ENCODE data around the gene GIMAP1.

Gene GIMAP1

DNA sequence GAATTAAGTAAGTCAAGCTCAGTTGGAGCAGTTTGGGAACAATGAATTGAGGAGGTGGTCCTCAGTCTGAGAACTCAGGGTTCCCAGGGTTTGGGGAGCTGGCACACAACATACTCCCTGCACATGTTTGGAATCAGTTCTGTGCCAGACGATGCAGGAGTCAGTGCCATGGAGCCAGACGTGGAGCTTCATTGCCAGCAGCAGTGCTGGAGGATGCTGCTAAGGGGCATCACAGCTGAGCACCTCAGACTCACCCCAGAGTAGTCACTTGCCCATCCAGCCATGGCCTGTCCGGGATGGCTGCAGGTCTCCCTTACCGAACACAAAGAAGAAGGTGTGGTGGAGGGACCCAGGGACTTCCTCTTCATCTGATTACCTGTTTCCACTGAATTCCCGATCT, 28.7 kb downstream of the GIMAP1 start:
- Histone ChIP-seq H3K27ac (ENCODE audit: low read depth in 2 of 2, low read length in 2 of 2) (no peak overlapping the region), H3K4me1 (ENCODE audit: control insufficient read depth in 2 of 2, insufficient read depth in 2 of 2, low read length in 2 of 2) (peaks cover under 1 to 3% of the 10 kb centered on the region in 2 donors), H3K4me3 (ENCODE audit: low read length in 2 of 2) (no peak overlapping the region)

DNA sequence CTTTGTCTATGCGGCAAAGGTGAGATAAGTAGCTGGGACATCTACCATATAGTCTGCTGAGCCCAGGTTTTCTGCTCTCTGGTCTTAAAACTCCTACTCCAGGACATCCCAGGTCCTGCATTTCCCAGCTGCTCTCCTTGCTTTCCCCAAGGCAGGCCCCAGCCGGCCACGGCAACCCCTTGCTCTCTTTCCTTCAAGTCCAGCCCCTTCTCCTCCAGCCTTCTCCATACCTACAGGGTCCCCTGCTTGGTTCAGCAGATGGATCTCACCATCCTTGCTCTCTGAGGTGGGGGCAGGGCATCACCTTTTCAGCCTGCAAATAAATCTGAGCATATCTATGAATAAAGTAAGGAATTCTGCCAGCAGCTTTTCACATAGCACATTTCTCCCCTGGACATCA, 29.5 kb downstream of the GIMAP1 start:
- H3K9ac ChIP-seq (ENCODE audit: low read depth in 1 of 2, low read length in 2 of 2) = no peak overlapping the region
- peaks cover 0 to 8% of the 10 kb centered on the region in 2 donors for H3K36me3 ChIP-seq (ENCODE audit: control insufficient read depth in 2 of 2, insufficient read depth in 2 of 2, low read length in 2 of 2)
- H3K27ac ChIP-seq (ENCODE audit: low read depth in 2 of 2, low read length in 2 of 2) = no peak overlapping the region
- H3K9me3 ChIP-seq (ENCODE audit: control insufficient read depth in 2 of 2, low read length in 2 of 2) = no peaks in the 10 kb centered on the region
- no peak overlapping the region for H3K4me3 ChIP-seq (ENCODE audit: low read length in 2 of 2)
- peaks cover 2 to 3% of the 10 kb centered on the region in 2 donors for H3K4me1 ChIP-seq (ENCODE audit: control insufficient read depth in 2 of 2, insufficient read depth in 2 of 2, low read length in 2 of 2)
- H3K27me3 ChIP-seq (ENCODE audit: control insufficient read depth in 2 of 2, insufficient read depth in 2 of 2, low read length in 2 of 2) = no peaks in the 10 kb centered on the region

More for the DNA sequence above, 28.7 kb downstream of the GIMAP1 start:
- no peak overlapping the region for H3K9ac ChIP-seq (ENCODE audit: low read depth in 1 of 2, low read length in 2 of 2)
- no peaks in the 10 kb centered on the region for H3K9me3 ChIP-seq (ENCODE audit: control insufficient read depth in 2 of 2, low read length in 2 of 2)
- H3K36me3 ChIP-seq (ENCODE audit: control insufficient read depth in 2 of 2, insufficient read depth in 2 of 2, low read length in 2 of 2) = peaks cover 0 to 8% of the 10 kb centered on the region in 2 donors
- H3K27me3 ChIP-seq (ENCODE audit: control insufficient read depth in 2 of 2, insufficient read depth in 2 of 2, low read length in 2 of 2) = peaks cover 0 to under 1% of the 10 kb centered on the region in 2 donors

DNA sequence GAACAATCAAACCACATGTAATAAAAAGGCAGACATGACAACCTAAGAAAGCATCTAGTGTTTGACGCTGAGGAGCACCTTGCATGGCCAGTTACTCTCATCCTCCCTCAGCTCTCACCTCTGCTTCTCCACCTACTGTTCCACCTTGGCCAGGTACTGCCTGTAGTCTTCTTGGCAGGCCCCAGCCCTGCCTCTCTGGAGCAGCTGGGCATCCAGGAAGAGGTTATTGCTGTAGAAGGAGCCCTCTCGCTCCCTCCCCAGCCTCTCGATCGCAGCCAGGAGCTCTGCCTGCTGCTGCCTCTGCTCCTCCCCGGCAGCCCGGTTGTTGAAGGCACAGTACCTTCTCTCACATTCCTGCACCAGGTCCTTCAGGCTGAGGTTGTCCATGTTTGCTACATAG, 30.5 kb downstream of the GIMAP1 start:
- no peaks in the 10 kb centered on the region for H3K27me3 ChIP-seq (ENCODE audit: control insufficient read depth in 2 of 2, insufficient read depth in 2 of 2, low read length in 2 of 2)
- peaks cover 2 to 3% of the 10 kb centered on the region in 2 donors for H3K4me1 ChIP-seq (ENCODE audit: control insufficient read depth in 2 of 2, insufficient read depth in 2 of 2, low read length in 2 of 2)
- no peak overlapping the region for H3K9ac ChIP-seq (ENCODE audit: low read depth in 1 of 2, low read length in 2 of 2)
- H3K9me3 ChIP-seq (ENCODE audit: control insufficient read depth in 2 of 2, low read length in 2 of 2) = no peaks in the 10 kb centered on the region
- no peak overlapping the region for H3K4me3 ChIP-seq (ENCODE audit: low read length in 2 of 2)
- no peak overlapping the region for H3K27ac ChIP-seq (ENCODE audit: low read depth in 2 of 2, low read length in 2 of 2)
- H3K36me3 ChIP-seq (ENCODE audit: control insufficient read depth in 2 of 2, insufficient read depth in 2 of 2, low read length in 2 of 2) = peaks cover 0 to 8% of the 10 kb centered on the region in 2 donors

DNA sequence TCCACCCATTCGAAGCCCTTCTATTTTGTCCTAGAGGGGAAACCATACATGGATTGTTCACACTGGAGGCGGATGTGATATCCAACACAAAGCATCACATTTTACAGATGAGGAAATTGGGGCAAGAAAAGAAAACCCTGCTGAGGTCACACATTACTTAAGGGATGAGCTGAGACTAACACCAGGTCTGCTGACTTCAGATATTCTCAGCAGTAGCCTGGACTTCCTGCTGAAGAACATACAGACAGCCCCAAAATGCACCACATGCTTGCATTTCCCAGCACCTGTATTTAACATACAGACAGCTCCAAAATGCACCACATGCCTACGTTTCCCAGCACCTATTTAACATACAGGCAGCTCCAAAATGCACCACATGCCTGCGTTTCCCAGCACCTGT, 32.0 kb downstream of the GIMAP1 start:
- Histone ChIP-seq H3K9ac (ENCODE audit: low read depth in 1 of 2, low read length in 2 of 2) (no peak overlapping the region), H3K27me3 (ENCODE audit: control insufficient read depth in 2 of 2, insufficient read depth in 2 of 2, low read length in 2 of 2) (no peaks in the 10 kb centered on the region), H3K4me3 (ENCODE audit: low read length in 2 of 2) (no peak overlapping the region), H3K9me3 (ENCODE audit: control insufficient read depth in 2 of 2, low read length in 2 of 2) (no peaks in the 10 kb centered on the region), H3K36me3 (ENCODE audit: control insufficient read depth in 2 of 2, insufficient read depth in 2 of 2, low read length in 2 of 2) (no peaks in the 10 kb centered on the region), H3K4me1 (ENCODE audit: control insufficient read depth in 2 of 2, insufficient read depth in 2 of 2, low read length in 2 of 2) (peaks cover 0 to 2% of the 10 kb centered on the region in 2 donors), H3K27ac (ENCODE audit: low read depth in 2 of 2, low read length in 2 of 2) (peak overlapping the region in 1 of 2 donors; percentile 23)

DNA sequence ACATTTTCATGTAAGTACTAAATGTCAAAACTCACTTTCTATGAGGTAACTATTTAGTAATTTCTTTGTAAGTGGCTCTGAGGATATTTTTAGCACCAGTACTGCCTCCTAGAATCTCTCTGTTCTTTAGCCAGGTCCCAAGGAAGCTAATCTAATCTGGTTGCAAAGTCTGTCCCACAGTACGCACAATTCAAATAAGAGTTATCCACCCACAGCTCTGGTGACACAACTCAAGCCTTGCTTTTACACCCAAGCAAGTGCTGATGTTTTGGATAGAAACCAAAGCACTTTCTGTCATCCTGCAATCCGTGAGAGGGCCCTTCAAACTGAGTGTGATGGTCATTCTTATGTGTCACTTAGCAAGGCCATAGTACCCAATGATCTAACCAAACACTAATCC, 35.3 kb downstream of the GIMAP1 start:
- no peaks in the 10 kb centered on the region for H3K9me3 ChIP-seq (ENCODE audit: control insufficient read depth in 2 of 2, low read length in 2 of 2)
- H3K9ac ChIP-seq (ENCODE audit: low read depth in 1 of 2, low read length in 2 of 2) = no peak overlapping the region
- no peaks in the 10 kb centered on the region for H3K27me3 ChIP-seq (ENCODE audit: control insufficient read depth in 2 of 2, insufficient read depth in 2 of 2, low read length in 2 of 2)
- no peak overlapping the region for H3K4me3 ChIP-seq (ENCODE audit: low read length in 2 of 2)
- H3K27ac ChIP-seq (ENCODE audit: low read depth in 2 of 2, low read length in 2 of 2) = no peak overlapping the region
- H3K36me3 ChIP-seq (ENCODE audit: control insufficient read depth in 2 of 2, insufficient read depth in 2 of 2, low read length in 2 of 2) = no peaks in the 10 kb centered on the region
- peaks cover 2 to 3% of the 10 kb centered on the region in 2 donors for H3K4me1 ChIP-seq (ENCODE audit: control insufficient read depth in 2 of 2, insufficient read depth in 2 of 2, low read length in 2 of 2)

DNA sequence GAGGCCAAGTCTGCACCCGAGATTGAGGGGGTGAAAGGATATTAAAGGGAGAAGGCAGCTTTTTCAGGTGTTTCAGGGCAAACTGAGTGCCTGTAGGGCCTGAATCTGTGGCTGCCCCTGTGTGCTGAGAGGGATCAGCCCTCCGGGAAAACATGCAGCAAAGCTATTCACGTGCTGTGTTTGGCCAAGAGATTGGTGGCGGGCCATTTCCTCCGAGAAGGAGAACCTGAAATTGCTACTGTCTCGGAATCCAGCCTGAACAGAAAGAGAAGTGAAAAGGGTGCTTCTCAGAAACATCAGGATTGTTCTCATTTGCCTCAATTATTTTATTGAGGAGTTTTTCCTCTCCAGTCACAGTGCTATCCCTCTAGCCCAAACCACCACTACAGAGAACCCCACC, 36.8 kb downstream of the GIMAP1 start:
- Histone ChIP-seq H3K9me3 (ENCODE audit: control insufficient read depth in 2 of 2, low read length in 2 of 2) (no peaks in the 10 kb centered on the region), H3K4me1 (ENCODE audit: control insufficient read depth in 2 of 2, insufficient read depth in 2 of 2, low read length in 2 of 2) (peaks cover 2 to 3% of the 10 kb centered on the region in 2 donors), H3K27me3 (ENCODE audit: control insufficient read depth in 2 of 2, insufficient read depth in 2 of 2, low read length in 2 of 2) (no peaks in the 10 kb centered on the region), H3K4me3 (ENCODE audit: low read length in 2 of 2) (no peak overlapping the region), H3K27ac (ENCODE audit: low read depth in 2 of 2, low read length in 2 of 2) (no peak overlapping the region), H3K9ac (ENCODE audit: low read depth in 1 of 2, low read length in 2 of 2) (no peak overlapping the region), H3K36me3 (ENCODE audit: control insufficient read depth in 2 of 2, insufficient read depth in 2 of 2, low read length in 2 of 2) (no peaks in the 10 kb centered on the region)

DNA sequence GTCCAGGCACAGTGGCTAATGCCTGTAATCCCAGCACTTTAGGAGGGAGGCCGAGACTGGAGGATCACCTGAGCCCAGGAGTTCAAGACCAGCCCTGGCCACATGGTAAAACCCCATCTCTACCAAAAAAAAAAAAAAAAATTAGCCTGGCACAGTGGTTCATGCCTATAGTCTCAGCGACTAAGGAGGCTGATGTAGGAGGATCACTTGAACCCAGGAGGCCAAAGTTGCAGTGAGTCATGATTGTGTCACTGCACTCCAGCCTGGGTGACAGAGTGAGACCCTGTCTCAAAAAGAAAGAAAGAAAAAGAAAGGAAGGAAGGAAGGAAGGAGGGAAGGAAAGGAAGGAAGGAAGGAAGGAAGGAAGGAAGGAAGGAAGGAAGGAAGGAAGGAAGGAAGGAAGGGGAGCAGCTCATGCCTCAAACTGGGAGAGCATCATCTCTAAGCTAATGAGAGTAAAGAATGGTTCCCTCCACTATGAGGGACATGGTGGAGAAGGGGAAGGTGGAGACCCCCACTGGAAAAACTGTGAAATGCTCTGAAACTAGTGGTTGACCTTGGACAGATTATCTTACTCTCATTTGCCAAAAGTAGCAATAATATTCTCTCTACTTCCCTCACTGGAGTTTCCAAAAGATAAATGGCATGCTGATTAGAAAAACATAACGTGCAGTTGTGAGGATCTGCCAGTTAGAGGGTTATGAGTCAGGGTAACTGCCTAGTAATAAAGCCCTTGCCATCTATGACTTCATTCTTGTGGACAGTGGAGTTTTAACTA, 37.6 kb downstream of the GIMAP1 start:
- Histone ChIP-seq H3K9ac (ENCODE audit: low read depth in 1 of 2, low read length in 2 of 2) (no peak overlapping the region), H3K27ac (ENCODE audit: low read depth in 2 of 2, low read length in 2 of 2) (no peak overlapping the region), H3K4me3 (ENCODE audit: low read length in 2 of 2) (no peak overlapping the region), H3K4me1 (ENCODE audit: control insufficient read depth in 2 of 2, insufficient read depth in 2 of 2, low read length in 2 of 2) (peaks cover 2 to 3% of the 10 kb centered on the region in 2 donors), H3K36me3 (ENCODE audit: control insufficient read depth in 2 of 2, insufficient read depth in 2 of 2, low read length in 2 of 2) (no peaks in the 10 kb centered on the region), H3K27me3 (ENCODE audit: control insufficient read depth in 2 of 2, insufficient read depth in 2 of 2, low read length in 2 of 2) (no peaks in the 10 kb centered on the region), H3K9me3 (ENCODE audit: control insufficient read depth in 2 of 2, low read length in 2 of 2) (no peaks in the 10 kb centered on the region)

DNA sequence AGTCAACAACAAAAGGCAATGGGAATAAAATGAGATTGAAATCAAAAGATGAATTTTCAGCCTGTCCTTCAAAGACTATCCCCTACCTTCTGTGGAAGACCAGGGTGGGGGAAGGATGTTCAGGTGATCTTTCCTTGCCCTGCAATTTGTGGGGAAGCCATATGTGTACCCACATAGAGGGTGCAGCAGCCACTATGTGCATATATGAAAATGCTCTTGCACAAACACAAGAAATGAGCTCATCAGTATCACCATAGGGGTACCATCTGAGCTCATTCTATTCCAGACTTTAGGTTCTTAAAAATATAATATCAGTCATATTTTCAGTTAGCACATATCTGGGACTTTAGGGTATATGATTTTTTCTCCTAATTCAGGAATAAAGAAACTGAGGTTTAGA, 38.5 kb downstream of the GIMAP1 start:
- peaks cover 2 to 3% of the 10 kb centered on the region in 2 donors for H3K4me1 ChIP-seq (ENCODE audit: control insufficient read depth in 2 of 2, insufficient read depth in 2 of 2, low read length in 2 of 2)
- H3K9ac ChIP-seq (ENCODE audit: low read depth in 1 of 2, low read length in 2 of 2) = no peak overlapping the region
- H3K36me3 ChIP-seq (ENCODE audit: control insufficient read depth in 2 of 2, insufficient read depth in 2 of 2, low read length in 2 of 2) = no peaks in the 10 kb centered on the region
- no peaks in the 10 kb centered on the region for H3K27me3 ChIP-seq (ENCODE audit: control insufficient read depth in 2 of 2, insufficient read depth in 2 of 2, low read length in 2 of 2)
- no peaks in the 10 kb centered on the region for H3K9me3 ChIP-seq (ENCODE audit: control insufficient read depth in 2 of 2, low read length in 2 of 2)
- H3K4me3 ChIP-seq (ENCODE audit: low read length in 2 of 2) = no peak overlapping the region
- H3K27ac ChIP-seq (ENCODE audit: low read depth in 2 of 2, low read length in 2 of 2) = peak overlapping the region; percentile 32 to 33

DNA sequence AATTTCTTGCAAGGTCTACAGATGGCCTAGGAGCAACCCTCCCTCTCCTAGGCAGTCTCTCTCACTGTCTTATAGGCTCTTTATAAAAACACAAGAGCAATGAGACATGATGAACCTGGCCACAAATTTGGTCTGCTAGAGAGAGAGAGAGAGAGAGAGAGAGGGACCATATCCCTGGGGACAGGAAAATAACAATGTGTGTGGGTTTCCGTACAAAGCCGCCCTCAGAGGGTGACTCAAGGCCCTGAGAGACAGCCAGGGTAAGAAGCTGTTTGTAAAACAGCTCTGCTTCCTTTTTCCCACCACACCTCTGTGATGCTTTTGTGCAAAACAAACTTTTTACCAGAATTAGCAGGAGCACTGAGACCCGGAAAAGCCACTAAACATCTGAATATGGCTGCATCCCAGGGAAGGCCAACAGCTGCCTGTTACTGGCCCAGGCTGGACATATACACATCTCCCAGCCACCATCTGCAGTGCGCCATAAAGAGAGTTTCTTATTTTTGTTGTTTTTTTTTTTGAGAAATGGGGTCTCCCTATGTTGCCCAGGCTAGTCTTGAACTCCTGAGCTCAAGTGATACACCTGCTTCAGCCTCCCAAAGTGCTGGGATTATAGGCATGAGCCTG, 39.2 kb downstream of the GIMAP1 start:
- Histone ChIP-seq H3K36me3 (ENCODE audit: control insufficient read depth in 2 of 2, insufficient read depth in 2 of 2, low read length in 2 of 2) (no peaks in the 10 kb centered on the region), H3K27me3 (ENCODE audit: control insufficient read depth in 2 of 2, insufficient read depth in 2 of 2, low read length in 2 of 2) (no peaks in the 10 kb centered on the region), H3K9me3 (ENCODE audit: control insufficient read depth in 2 of 2, low read length in 2 of 2) (no peaks in the 10 kb centered on the region), H3K4me1 (ENCODE audit: control insufficient read depth in 2 of 2, insufficient read depth in 2 of 2, low read length in 2 of 2) (peaks cover 0 to 3% of the 10 kb centered on the region in 2 donors), H3K27ac (ENCODE audit: low read depth in 2 of 2, low read length in 2 of 2) (peak overlapping the region; percentile 32 to 33), H3K4me3 (ENCODE audit: low read length in 2 of 2) (no peak overlapping the region), H3K9ac (ENCODE audit: low read depth in 1 of 2, low read length in 2 of 2) (no peak overlapping the region)

DNA sequence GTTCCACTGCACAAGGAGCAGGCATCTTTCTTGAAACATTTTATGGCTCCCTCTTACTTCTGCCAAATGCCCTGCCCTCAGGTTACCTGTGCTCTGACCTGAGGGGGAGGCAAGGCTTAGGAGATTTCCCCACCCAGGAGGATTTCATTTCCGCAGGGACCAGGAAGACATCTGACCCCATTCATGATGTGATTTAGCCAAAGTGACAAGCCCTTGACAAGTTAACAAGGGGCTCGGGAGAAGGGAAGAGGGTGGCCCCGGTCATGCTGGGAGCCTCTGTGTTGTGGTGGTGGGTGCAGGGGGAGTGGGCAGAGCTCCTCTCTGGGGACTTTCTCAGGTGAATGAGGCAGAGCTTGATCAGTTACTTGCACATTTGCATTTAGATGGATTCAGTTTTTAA, 39.8 kb downstream of the GIMAP1 start:
- no peaks in the 10 kb centered on the region for H3K27me3 ChIP-seq (ENCODE audit: control insufficient read depth in 2 of 2, insufficient read depth in 2 of 2, low read length in 2 of 2)
- no peak overlapping the region for H3K4me3 ChIP-seq (ENCODE audit: low read length in 2 of 2)
- no peak overlapping the region for H3K9ac ChIP-seq (ENCODE audit: low read depth in 1 of 2, low read length in 2 of 2)
- no peaks in the 10 kb centered on the region for H3K36me3 ChIP-seq (ENCODE audit: control insufficient read depth in 2 of 2, insufficient read depth in 2 of 2, low read length in 2 of 2)
- H3K27ac ChIP-seq (ENCODE audit: low read depth in 2 of 2, low read length in 2 of 2) = peak overlapping the region; percentile 3 to 32
- peaks cover 0 to 3% of the 10 kb centered on the region in 2 donors for H3K4me1 ChIP-seq (ENCODE audit: control insufficient read depth in 2 of 2, insufficient read depth in 2 of 2, low read length in 2 of 2)
- H3K9me3 ChIP-seq (ENCODE audit: control insufficient read depth in 2 of 2, low read length in 2 of 2) = no peaks in the 10 kb centered on the region

Measured in mucosa of rectum (tissue), 2 donors.